Neural cell (in vitro differentiated cells): ENCODE data around the gene FBLN2.

Experiments used
- EP300 ChIP-seq: fragments of 450-650 bp; conservative IDR thresholded peaks from 2 replicates; pipeline ENCODE4 v1.6.1; 2014; ENCODE audit warnings: antibody characterized with exemption, mild to moderate bottlenecking, moderate library complexity; ENCODE audit not compliant: poor library complexity, severe bottlenecking
- SMC3 ChIP-seq: fragments of 450-650 bp; conservative IDR thresholded peaks from 2 replicates; pipeline ENCODE4 v1.6.1; 2014; ENCODE audit warnings: antibody characterized with exemption, mild to moderate bottlenecking, moderate library complexity; ENCODE audit not compliant: poor library complexity
- TAF1 ChIP-seq: IDR thresholded peaks from 2 replicates; pipeline ENCODE4 v1.6.1; 2012; ENCODE audit warnings: low read depth
- TF ChIP-seq, protein P1 (sequence below): fragments of 450-650 bp; IDR thresholded peaks from 2 replicates; pipeline ENCODE4 v1.5.1; 2014; ENCODE audit warnings: antibody characterized with exemption, mild to moderate bottlenecking, moderate library complexity; ENCODE audit not compliant: poor library complexity, severe bottlenecking

GRCh38 chr3:13506680-13507079 lies 42.2 kb upstream of the FBLN2 start:
- no peak for TF ChIP-seq EP300
- TF ChIP-seq, protein P1, sequence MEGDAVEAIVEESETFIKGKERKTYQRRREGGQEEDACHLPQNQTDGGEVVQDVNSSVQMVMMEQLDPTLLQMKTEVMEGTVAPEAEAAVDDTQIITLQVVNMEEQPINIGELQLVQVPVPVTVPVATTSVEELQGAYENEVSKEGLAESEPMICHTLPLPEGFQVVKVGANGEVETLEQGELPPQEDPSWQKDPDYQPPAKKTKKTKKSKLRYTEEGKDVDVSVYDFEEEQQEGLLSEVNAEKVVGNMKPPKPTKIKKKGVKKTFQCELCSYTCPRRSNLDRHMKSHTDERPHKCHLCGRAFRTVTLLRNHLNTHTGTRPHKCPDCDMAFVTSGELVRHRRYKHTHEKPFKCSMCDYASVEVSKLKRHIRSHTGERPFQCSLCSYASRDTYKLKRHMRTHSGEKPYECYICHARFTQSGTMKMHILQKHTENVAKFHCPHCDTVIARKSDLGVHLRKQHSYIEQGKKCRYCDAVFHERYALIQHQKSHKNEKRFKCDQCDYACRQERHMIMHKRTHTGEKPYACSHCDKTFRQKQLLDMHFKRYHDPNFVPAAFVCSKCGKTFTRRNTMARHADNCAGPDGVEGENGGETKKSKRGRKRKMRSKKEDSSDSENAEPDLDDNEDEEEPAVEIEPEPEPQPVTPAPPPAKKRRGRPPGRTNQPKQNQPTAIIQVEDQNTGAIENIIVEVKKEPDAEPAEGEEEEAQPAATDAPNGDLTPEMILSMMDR, result no peak
- no peak for TF ChIP-seq SMC3
- TF ChIP-seq TAF1, result no peak
